SU-DHL-6 (cell line): ENCODE measurements around the gene IFNL2.
"Not testable (repeated sequence)": the region's sequence is repeated elsewhere in the genome, so short reads cannot be mapped to it uniquely, and the experiment has no call there.

Source experiments
- EZH2phosphoT487 ChIP-seq: fragments of 200-600 bp; sonication (generic), shearing (Covaris generic); conservative IDR thresholded peaks from 2 replicates; pipeline ENCODE4 v1.6.1; 2018; ENCODE audit warnings: mild to moderate bottlenecking, antibody characterized with exemption, low read length, moderate library complexity, mixed read lengths
- TF ChIP-seq, protein P1 (sequence below): fragments of 200-600 bp; sonication (generic); IDR thresholded peaks from one replicate; pipeline ENCODE4 v1.5.1; 2017; ENCODE audit warnings: antibody characterized with exemption, mild to moderate bottlenecking, low read length, moderate library complexity; ENCODE audit not compliant: insufficient read depth, poor library complexity, severe bottlenecking

DNA sequence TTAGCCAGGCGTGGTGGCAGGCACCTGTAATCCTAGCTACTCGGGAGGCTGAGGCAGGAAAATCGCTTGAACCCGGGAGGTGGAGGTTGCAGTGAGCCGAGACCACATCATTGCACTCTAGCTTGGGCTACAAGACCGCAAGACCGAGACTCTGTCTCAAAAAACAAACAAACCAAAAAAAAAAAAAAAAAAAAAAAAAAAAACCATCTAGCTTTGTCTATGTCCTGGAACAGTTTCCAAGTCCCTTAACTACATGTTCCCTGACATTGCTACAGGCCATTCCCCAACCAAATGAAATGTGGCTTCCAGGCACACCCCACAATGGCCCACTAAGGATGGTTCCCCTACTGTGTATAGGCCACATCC is 41.1 kb downstream of the IFNL2 start:
- TF ChIP-seq, protein P1, sequence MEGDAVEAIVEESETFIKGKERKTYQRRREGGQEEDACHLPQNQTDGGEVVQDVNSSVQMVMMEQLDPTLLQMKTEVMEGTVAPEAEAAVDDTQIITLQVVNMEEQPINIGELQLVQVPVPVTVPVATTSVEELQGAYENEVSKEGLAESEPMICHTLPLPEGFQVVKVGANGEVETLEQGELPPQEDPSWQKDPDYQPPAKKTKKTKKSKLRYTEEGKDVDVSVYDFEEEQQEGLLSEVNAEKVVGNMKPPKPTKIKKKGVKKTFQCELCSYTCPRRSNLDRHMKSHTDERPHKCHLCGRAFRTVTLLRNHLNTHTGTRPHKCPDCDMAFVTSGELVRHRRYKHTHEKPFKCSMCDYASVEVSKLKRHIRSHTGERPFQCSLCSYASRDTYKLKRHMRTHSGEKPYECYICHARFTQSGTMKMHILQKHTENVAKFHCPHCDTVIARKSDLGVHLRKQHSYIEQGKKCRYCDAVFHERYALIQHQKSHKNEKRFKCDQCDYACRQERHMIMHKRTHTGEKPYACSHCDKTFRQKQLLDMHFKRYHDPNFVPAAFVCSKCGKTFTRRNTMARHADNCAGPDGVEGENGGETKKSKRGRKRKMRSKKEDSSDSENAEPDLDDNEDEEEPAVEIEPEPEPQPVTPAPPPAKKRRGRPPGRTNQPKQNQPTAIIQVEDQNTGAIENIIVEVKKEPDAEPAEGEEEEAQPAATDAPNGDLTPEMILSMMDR: not testable (repeated sequence)
- TF ChIP-seq EZH2phosphoT487: not testable (repeated sequence)
